WTC11 (cell line): ENCODE results near the gene MDK. TPM values are rescaled to one million over a fixed set of nuclear protein-coding genes. Genes with fewer than 3 reads are reported as not detected.

Experiments
- ATAC-seq: fragments of 200-7000 bp; cut with Tn5 transposase; 2 replicates; pipeline ENCODE4 v1.10.0; 2021; ENCODE audit warnings: mild to moderate bottlenecking, moderate library complexity
- CTCF ChIA-PET: fragments of 300-600 bp; sonication (Branson Sonifier 250); formaldehyde crosslinking; loops from one replicate; lab custom pipeline; 2021; ENCODE audit warnings: antibody characterized with exemption; lab: Charles Lee
- POLR2A ChIA-PET: fragments of 350-600 bp; sonication (Branson Sonifier 250); formaldehyde crosslinking; loops from one replicate; lab custom pipeline; 2021; ENCODE audit warnings: antibody characterized with exemption; lab: Charles Lee
- DNase-seq: peaks from one replicate; pipeline ENCODE4 v3.0.0; 2021; ENCODE audit warnings: low spot score
- H3K27ac Mint-ChIP-seq: 2 replicates; pipeline ENCODE4 v1.8.0; 2021; ENCODE audit warnings: mixed read lengths
- H3K27me3 Mint-ChIP-seq: 2 replicates; pipeline ENCODE4 v1.8.0; 2021; ENCODE audit warnings: low read depth, mild to moderate bottlenecking, moderate library complexity, mixed read lengths
- H3K36me3 Mint-ChIP-seq: 2 replicates; pipeline ENCODE4 v1.8.0; 2021; ENCODE audit warnings: mixed read lengths
- H3K4me1 Mint-ChIP-seq: 2 replicates; pipeline ENCODE4 v1.8.0; 2022; ENCODE audit warnings: mixed read lengths
- H3K4me3 Mint-ChIP-seq: 2 replicates; pipeline ENCODE4 v1.8.0; 2021; ENCODE audit warnings: mild to moderate bottlenecking, moderate library complexity, mixed read lengths
- H3K9me3 Mint-ChIP-seq: 2 replicates; pipeline ENCODE4 v1.8.0; 2021; ENCODE audit warnings: mixed read lengths
- ATF3 ChIP-seq: sonication (generic); formaldehyde crosslinking; conservative IDR thresholded peaks from 2 replicates; pipeline ENCODE4 v1.8.1; 2022; ENCODE audit warnings: mild to moderate bottlenecking, missing genetic modification reagents
- CBFB ChIP-seq: sonication (generic); formaldehyde crosslinking; IDR thresholded peaks from 2 replicates; pipeline ENCODE4 v1.8.1; 2022; ENCODE audit warnings: mild to moderate bottlenecking, low read depth, missing genetic modification reagents
- CDX4 ChIP-seq: fragments of 250-450 bp; sonication (Bioruptor Pico); IDR thresholded peaks from 2 replicates; pipeline ENCODE4 v1.9.0; 2021; ENCODE audit warnings: moderate library complexity, mild to moderate bottlenecking, inconsistent platforms, borderline replicate concordance
- E2F1 ChIP-seq: sonication (generic); formaldehyde crosslinking; IDR thresholded peaks from 2 replicates; pipeline ENCODE4 v1.8.0; 2022; ENCODE audit warnings: mild to moderate bottlenecking, missing genetic modification reagents
- E2F4 ChIP-seq: sonication (generic); formaldehyde crosslinking; IDR thresholded peaks from 2 replicates; pipeline ENCODE4 v1.8.1; 2022; ENCODE audit warnings: low read depth, mild to moderate bottlenecking, moderate library complexity, missing genetic modification reagents, borderline replicate concordance
- E2F5 ChIP-seq: sonication (generic); formaldehyde crosslinking; IDR thresholded peaks from 2 replicates; pipeline ENCODE4 v1.8.1; 2022; ENCODE audit warnings: mild to moderate bottlenecking, moderate library complexity, missing genetic modification reagents
- EMX1 ChIP-seq: fragments of 250-450 bp; sonication (Bioruptor Pico); IDR thresholded peaks from 2 replicates; pipeline ENCODE4 v1.8.0; 2021; ENCODE audit warnings: mild to moderate bottlenecking
- FOXP4 ChIP-seq: sonication (generic); formaldehyde crosslinking; IDR thresholded peaks from 2 replicates; pipeline ENCODE4 v1.8.0; 2022; ENCODE audit warnings: mild to moderate bottlenecking, missing genetic modification reagents
- GRHL2 ChIP-seq: fragments of 250-450 bp; sonication (Bioruptor Pico); IDR thresholded peaks from 2 replicates; pipeline ENCODE4 v1.8.0; 2022; ENCODE audit warnings: mild to moderate bottlenecking, moderate library complexity; ENCODE audit not compliant: insufficient replicate concordance, severe bottlenecking
- HMGA2 ChIP-seq: fragments of 250-450 bp; sonication (Bioruptor Pico); IDR thresholded peaks from 2 replicates; pipeline ENCODE4 v1.4.0; 2021; ENCODE audit warnings: mild to moderate bottlenecking, moderate library complexity
- IRF2 ChIP-seq: sonication (generic); formaldehyde crosslinking; IDR thresholded peaks from 2 replicates; pipeline ENCODE4 v1.8.0; 2022; ENCODE audit warnings: low read depth, missing genetic modification reagents, borderline replicate concordance
- NFE2L1 ChIP-seq: sonication (generic); formaldehyde crosslinking; IDR thresholded peaks from 2 replicates; pipeline ENCODE4 v1.8.1; 2023; ENCODE audit warnings: missing genetic modification reagents
- NR1H2 ChIP-seq: sonication (generic); formaldehyde crosslinking; IDR thresholded peaks from 2 replicates; pipeline ENCODE4 v1.9.0; 2021; ENCODE audit warnings: mild to moderate bottlenecking, moderate library complexity, missing genetic modification reagents
- PRRX2 ChIP-seq: fragments of 250-450 bp; sonication (Bioruptor Pico); IDR thresholded peaks from 2 replicates; pipeline ENCODE4 v1.8.0; 2021; ENCODE audit warnings: mild to moderate bottlenecking
- SP1 ChIP-seq: sonication (generic); formaldehyde crosslinking; conservative IDR thresholded peaks from 2 replicates; pipeline ENCODE4 v1.8.1; 2022; ENCODE audit warnings: missing genetic modification reagents
- STAT6 ChIP-seq: sonication (generic); formaldehyde crosslinking; conservative IDR thresholded peaks from 2 replicates; pipeline ENCODE4 v1.8.1; 2023; ENCODE audit warnings: mild to moderate bottlenecking, low read depth, missing genetic modification reagents, moderate library complexity
- TCF7 ChIP-seq: sonication (generic); formaldehyde crosslinking; IDR thresholded peaks from 2 replicates; pipeline ENCODE4 v1.8.0; 2022; ENCODE audit warnings: mild to moderate bottlenecking, low read depth, missing genetic modification reagents, moderate library complexity
- TEAD4 ChIP-seq: sonication (generic); formaldehyde crosslinking; IDR thresholded peaks from 2 replicates; pipeline ENCODE4 v1.8.0; 2022; ENCODE audit warnings: mild to moderate bottlenecking, missing genetic modification reagents
- USF2 ChIP-seq: sonication (generic); formaldehyde crosslinking; IDR thresholded peaks from 2 replicates; pipeline ENCODE4 v1.8.1; 2023; ENCODE audit warnings: mild to moderate bottlenecking, missing genetic modification reagents, moderate library complexity
- ZBTB21 ChIP-seq: sonication (generic); formaldehyde crosslinking; IDR thresholded peaks from 2 replicates; pipeline ENCODE4 v1.8.1; 2023; ENCODE audit warnings: mild to moderate bottlenecking, missing genetic modification reagents, borderline replicate concordance
- ZNF423 ChIP-seq: fragments of 250-450 bp; sonication (Bioruptor Pico); IDR thresholded peaks from 2 replicates; pipeline ENCODE4 v2.1.2; 2022; ENCODE audit warnings: mild to moderate bottlenecking, moderate library complexity
- ZNF671 ChIP-seq: fragments of 250-450 bp; sonication (Bioruptor Pico); IDR thresholded peaks from 2 replicates; pipeline ENCODE4 v1.8.0; 2021; ENCODE audit warnings: mild to moderate bottlenecking
- ZSCAN18 ChIP-seq: fragments of 250-450 bp; sonication (Bioruptor Pico); IDR thresholded peaks from 2 replicates; pipeline ENCODE4 v2.1.2; 2022; ENCODE audit warnings: mild to moderate bottlenecking, moderate library complexity
- total RNA-seq: library from RNA; stranded (reverse); gene quantifications from 3 replicates; pipeline ENCODE4 v1.2.3, GENCODE V29; 2021

The MDK gene
- total RNA-seq, 1 experiment from 2014 or later, result 560 TPM

- Mint-ChIP-seq H3K4me3 (peak overlapping the region; percentile 69), H3K27me3 (no peaks in the 10 kb centered on the region), H3K9me3 (no peaks in the 10 kb centered on the region), H3K4me1 (peaks cover 21% of the 10 kb centered on the region), H3K27ac (peak overlapping the region; percentile 76), H3K36me3 (peaks cover 17% of the 10 kb centered on the region)
- ChIA-PET CTCF (interaction anchor here (1.9 to 5.2 kb wide), 3 partner anchors 8 to 29 kb away, joined by 12 to 51 read pairs (median 29); partner anchors contain the start of gene CHRM4), POLR2A (interaction anchor here (1.0 to 1.5 kb wide), 3 partner anchors 12 to 137 kb away, joined by 3 to 5 read pairs (median 5); no protein-coding TSS in a partner anchor)
- ATAC-seq, result peak; percentile 38
- peak; percentile 91 for DNase-seq
- TF ChIP-seq STAT6 (CRISPR knock-in tag), result no peak
- no peak for TF ChIP-seq ZNF671 (CRISPR knock-in tag)
- 0 out of 2 replicates have a peak, but pooled peaks have one; percentile 47 for TF ChIP-seq ZBTB21 (CRISPR knock-in tag)
- no peak for TF ChIP-seq E2F4
- TF ChIP-seq ATF3 (CRISPR knock-in tag), result no peak
- TF ChIP-seq SP1 (CRISPR knock-in tag), result peak; percentile 66
- no peak for TF ChIP-seq E2F1
- no peak for TF ChIP-seq FOXP4 (CRISPR knock-in tag)
- no peak for TF ChIP-seq HMGA2 (CRISPR knock-in tag)
- TF ChIP-seq TCF7 (CRISPR knock-in tag), result no peak
- 0 out of 2 replicates have a peak, but pooled peaks have one; percentile 31 for TF ChIP-seq E2F5 (CRISPR knock-in tag)
- TF ChIP-seq CBFB (CRISPR knock-in tag), result no peak
- no peak for TF ChIP-seq PRRX2
- no peak for TF ChIP-seq NFE2L1 (CRISPR knock-in tag)
- no peak for TF ChIP-seq TEAD4
- no peak for TF ChIP-seq ZNF423 (CRISPR knock-in tag)
- TF ChIP-seq EMX1 (CRISPR knock-in tag), result 0 out of 2 replicates have a peak, but pooled peaks have one; percentile 30
- no peak for TF ChIP-seq ZSCAN18
- no peak for TF ChIP-seq CDX4 (CRISPR knock-in tag)
- TF ChIP-seq NR1H2 (CRISPR knock-in tag), result no peak
- no peak for TF ChIP-seq USF2 (CRISPR knock-in tag)
- no peak for TF ChIP-seq GRHL2 (CRISPR knock-in tag)
- TF ChIP-seq IRF2, result no peak
These were observed 975 bp upstream of the MDK start for GRCh38 chr11:46380340-46381047.
